HUDEP-2 (cell line): ENCODE results near the gene ATP8B3.
A peak's percentile ranks its signal among the peaks of the same experiment; 100 is the strongest.

Source experiments
- DNase-seq, 76 experiments: peaks; one replicate each; lab custom pipeline; 2025; ENCODE audit not compliant: unreplicated experiment in 76 of 76; lab: John Stamatoyannopoulos, UW

The ATP8B3 gene, protein sequence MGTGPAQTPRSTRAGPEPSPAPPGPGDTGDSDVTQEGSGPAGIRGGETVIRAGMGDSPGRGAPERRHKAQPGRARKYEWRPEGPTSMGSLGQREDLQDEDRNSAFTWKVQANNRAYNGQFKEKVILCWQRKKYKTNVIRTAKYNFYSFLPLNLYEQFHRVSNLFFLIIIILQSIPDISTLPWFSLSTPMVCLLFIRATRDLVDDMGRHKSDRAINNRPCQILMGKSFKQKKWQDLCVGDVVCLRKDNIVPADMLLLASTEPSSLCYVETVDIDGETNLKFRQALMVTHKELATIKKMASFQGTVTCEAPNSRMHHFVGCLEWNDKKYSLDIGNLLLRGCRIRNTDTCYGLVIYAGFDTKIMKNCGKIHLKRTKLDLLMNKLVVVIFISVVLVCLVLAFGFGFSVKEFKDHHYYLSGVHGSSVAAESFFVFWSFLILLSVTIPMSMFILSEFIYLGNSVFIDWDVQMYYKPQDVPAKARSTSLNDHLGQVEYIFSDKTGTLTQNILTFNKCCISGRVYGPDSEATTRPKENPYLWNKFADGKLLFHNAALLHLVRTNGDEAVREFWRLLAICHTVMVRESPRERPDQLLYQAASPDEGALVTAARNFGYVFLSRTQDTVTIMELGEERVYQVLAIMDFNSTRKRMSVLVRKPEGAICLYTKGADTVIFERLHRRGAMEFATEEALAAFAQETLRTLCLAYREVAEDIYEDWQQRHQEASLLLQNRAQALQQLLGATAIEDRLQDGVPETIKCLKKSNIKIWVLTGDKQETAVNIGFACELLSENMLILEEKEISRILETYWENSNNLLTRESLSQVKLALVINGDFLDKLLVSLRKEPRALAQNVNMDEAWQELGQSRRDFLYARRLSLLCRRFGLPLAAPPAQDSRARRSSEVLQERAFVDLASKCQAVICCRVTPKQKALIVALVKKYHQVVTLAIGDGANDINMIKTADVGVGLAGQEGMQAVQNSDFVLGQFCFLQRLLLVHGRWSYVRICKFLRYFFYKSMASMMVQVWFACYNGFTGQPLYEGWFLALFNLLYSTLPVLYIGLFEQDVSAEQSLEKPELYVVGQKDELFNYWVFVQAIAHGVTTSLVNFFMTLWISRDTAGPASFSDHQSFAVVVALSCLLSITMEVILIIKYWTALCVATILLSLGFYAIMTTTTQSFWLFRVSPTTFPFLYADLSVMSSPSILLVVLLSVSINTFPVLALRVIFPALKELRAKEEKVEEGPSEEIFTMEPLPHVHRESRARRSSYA (N-terminal part only)

DNA sequence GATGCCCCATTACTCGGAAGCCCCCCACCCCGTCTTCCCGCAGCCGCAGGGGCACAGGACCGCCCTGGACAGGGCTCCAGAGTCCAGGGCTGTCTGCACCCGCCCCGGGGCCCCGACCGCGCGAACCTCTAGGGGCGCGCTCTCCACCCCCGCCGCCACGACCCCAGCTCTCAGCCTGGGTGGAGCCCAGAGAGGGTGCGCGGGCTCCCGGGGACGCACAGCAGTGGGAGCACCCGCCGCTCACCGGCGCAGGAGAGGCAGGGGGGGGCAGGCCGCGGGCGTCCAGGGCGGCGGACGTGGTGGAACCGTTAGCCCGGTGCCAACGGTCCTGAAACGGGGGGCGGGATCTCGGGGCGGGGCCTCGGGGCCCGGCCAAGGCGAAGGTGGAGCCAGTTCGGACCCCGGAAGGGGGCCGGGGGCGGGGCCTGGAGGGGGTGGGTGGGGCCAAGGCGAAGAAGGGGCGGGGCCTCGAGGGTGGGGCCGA, at the start of gene ATP8B3:
ATP8B3 (minus strand) TSS at position 335 of the 484 bp plus-strand sequence. CDS start 540 bp downstream, outside the sequence.
- peak in 10 of 76 experiments; percentile 93 to 99 (median 98) for DNase-seq

DNA sequence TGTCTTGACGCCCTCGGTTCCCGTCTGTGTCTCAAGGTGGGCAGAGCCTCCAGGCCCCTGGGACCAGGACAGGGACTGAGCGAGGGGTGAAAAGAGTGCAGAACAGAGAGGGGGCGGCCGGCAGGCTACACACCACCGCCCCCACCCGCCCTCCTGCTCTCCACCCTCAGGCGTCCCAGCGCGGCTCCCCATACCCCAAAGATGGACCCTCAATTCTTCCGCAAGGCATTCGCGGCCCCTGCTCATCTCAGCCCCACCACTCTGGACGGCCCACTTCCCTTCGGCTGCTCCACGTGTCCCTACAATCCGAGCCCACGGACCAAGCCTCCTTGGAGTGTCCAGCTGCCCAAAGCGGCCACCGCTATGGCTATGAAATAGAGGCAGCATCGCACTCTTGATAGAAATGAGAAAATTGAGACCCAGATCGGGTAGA, 49.5 kb upstream of the ATP8B3 start:
- no peak for DNase-seq

DNA sequence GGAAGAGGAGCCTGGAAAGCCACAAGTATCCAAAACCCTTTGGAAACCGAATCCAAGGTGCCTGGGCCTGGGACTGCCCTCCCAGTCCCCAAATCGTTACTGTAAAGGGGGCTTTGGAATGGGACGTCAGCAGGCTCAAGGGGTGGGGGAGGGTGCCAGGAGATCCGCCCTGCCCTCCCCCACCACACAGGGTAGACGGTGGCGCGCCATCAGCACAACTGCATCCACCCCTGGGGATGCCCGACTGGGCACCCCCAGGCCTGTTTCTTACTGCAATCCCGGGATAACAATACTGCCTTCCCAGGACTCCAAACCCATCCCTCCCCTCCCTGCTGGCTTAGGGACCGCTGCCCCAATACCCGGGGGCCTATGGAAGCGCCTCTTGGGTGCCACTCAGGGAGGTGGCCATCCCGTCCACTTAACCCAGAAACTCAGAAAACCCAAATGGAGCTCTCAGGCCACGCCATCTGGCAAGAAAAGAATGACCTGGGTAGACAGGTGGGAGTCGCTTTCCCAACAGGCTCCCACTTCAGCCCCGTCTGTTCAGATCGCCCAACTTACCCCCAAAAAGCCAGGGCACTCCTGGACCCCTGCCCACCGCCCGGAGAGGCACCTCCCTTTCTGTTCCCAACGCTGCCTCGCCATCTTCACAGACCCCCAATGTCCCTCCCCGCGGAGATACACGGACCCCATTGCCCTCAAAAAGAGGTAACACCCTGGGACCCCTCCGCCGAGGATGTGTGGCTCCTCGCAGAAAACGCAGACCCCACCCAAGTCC, 48.9 kb upstream of the ATP8B3 start:
- peak in 11 of 76 experiments; percentile 18 to 81 (median 31) for DNase-seq

DNA sequence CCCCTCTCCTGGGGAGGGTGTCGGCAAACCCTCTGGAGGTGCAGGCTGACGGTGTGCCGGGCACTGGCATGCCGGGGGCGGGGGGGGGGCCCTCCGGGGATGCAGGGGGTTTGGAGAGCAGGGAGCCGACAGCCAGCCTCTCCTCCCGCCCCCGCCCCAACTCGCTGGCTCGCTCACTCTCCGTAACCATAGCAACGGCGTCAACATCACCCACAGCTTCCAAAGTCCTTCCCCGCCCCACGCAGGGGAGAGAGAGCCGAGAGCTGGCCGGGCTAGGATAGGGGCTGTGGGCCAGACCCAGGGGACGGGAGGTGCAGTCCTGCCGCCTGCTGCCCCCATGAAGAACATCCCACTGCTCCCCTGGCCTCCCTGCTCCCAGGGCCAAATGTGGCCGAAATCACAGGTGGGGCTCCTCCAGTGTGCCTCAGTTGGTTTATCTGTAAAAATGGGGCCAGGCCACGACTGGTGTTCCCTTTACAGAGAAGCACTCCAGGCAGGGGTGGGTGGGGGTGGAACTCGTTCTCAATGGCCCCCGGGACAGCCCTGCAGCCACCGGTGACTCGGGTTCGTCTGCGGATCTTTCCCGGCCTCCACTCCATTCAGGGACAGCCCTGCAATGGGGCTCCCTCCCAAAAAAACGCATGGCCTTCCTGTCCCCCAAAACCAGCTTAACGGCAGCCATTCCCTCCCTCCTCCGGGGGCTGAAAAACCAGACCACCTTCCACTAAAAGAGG, 48.1 kb upstream of the ATP8B3 start:
- peak in 59 of 76 experiments; percentile 26 to 85 (median 61) for DNase-seq

DNA sequence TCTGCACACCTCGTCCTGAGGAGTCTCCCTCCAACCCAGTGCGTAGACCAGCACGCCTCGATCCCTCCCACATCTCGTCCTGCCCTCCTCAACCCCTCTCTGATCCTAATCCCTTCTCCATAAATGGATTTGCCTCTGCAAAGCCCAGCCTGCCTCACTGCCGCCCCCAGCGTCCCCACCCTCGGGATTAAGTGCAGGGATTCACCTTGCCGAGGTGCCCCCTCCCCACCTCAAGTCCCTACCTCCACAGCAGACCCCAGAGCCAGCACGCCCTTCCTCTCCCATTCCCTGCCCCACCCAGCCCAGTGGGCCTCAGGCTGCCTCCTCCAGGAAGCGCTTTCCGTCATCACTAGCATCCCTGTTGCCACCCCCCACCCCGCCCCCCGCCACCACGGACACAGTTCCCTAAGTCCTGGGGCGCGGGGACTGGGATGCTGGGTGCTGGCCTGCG, 47.3 kb upstream of the ATP8B3 start:
- DNase-seq: peak in 24 of 76 experiments; percentile 26 to 69 (median 48)

DNA sequence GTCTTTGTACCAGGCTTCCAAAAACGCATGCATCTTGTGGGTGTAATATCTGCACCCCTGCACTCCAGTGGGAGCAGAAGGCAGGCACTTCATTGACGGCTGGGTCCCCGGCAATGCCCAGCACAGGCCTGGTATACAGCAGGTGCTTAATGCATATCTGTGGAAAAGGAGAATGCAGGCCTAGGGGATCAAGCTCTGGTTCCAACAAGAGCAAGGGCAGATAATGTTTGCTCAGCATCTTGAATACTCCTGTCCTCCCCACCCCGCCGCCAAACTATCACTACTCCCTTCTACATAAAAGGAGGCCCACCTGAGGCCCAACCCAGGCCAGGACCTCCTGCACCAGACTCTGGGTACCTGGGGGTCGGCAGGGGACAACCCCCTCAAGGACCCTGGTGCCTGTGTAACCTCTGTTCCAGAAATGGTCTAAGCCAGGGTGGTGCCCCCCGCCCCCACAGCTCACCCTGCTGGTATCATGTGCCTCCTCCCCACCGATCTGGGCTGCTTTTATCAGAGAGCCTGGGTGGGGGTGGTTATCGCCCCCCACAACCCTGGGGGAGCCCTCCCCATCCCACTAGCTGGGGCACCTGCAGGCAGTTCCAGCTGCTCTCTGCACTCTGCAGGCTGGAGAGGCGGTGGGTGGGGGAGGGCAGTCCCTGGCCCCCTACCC, 46.5 kb upstream of the ATP8B3 start:
- DNase-seq: peak in 58 of 76 experiments; percentile 32 to 83 (median 66)

DNA sequence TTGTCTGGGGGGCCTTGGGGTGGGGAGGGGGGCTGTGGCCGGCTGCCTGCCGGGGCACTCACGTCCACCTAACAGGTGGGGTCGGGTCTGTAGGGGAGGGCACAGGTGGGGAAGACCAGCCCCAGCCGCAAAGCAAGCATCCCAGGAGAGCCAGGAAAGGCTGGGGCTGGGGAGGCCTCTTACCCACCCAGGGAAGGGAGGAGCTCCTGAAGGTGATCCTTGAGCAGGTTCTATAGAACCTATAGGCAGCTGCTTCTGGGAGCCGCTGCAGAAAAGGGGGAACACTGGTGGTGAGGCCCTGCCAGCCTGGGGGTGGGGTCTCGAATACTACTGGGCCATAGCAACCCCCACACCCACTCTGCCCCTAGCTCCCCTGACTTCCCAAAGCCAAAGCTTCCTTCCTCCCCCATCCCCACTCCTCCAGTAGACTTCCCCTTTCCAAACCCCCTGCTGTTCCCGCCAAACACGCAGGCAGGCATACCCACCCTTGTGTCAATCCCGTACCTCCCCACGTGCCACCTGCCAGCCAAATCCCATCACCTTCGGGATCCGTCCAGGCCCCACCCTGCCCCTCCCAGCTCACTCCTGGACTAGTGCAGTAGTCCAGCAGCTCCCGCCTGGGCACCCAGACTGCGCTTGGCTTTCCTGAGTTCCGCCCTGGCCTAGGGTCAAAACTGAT, 45.7 kb upstream of the ATP8B3 start:
- peak in 11 of 76 experiments; percentile 19 to 77 (median 44) for DNase-seq

DNA sequence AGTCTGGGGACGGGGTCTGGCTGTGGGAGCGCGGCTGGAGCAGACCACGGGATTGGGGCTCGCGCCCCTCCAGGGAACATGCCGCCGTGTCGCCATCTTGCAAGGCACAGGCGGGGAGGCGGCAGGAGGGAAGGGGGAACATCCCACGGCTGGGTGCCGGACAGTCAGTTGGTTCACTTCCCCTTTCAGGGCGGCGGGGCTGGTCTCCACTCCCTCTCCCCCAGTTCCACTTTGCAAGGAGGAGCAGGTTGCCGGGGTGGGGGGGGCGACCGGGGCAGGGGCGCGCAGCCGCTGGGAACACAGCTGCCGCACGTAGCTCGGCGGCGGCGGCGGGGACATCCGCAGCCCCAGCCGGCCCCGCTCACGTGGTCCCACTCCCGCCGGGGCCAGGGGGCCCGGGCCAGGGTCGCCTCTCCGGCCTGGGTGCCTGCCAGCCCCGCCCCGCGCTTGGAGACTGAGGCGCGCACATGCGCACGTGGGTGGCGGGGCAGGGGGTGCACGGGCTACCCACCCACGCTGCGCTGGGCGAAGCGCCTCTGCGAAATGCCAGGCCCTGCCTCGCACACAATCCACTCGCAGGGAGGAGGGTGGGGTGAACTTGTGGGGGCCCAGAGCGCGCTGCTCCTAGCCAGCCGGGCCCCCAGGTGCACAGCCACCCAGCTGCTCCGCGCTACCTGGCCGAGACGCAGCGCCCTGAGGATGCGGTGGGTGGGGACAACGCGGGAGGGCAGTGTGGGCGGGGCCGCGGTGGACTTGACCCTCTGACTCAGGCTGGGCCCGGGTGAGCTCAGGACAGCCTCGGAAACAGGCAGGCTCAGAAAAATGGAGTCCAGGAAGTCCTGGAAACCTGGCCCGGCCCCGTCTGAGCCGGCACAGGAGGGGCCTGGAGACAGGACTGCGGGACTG, 44.9 kb upstream of the ATP8B3 start:
- peak in 63 of 76 experiments; percentile 31 to 91 (median 74) for DNase-seq

DNA sequence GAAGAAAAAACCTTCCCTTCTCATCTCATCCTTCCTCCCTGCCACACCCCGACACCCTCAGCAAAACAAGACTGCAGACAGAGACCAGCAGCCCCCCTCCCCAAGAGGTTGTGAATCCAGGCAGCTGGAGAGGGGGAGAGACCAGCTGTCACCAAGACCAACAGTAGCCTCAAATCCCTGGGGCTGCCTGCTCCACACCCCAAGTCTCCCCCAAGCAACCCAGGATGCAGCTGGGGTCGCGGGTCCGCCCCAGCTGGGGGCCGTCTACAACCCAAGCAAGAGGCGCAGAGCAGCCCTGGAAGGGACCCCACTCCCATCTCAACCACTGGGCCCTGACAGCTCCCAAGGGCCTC, 44.2 kb upstream of the ATP8B3 start:
- peak in 2 of 76 experiments; percentile 48 to 68 for DNase-seq

DNA sequence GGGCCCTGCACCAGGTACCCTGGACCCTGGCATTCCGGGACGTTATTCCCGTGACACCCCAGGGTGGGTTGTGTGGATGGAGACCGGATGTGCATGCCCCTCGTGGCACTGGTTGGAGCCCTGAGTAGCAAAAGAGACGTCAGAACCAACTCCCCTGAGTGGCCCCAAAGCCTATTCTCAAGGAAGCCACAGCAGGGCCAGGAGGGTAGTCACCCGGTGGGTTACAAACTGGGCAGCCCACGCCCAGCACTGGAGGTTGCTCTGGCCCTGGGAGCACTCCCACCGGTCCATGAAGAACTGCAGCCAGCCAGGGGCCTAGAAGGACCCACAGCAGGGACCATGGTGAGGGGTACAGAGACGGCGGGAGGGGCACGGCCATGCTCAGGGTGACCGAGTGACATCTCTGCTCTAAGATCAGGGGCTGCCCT, 43.8 kb upstream of the ATP8B3 start:
- peak in 44 of 76 experiments; percentile 28 to 90 (median 57) for DNase-seq

DNA sequence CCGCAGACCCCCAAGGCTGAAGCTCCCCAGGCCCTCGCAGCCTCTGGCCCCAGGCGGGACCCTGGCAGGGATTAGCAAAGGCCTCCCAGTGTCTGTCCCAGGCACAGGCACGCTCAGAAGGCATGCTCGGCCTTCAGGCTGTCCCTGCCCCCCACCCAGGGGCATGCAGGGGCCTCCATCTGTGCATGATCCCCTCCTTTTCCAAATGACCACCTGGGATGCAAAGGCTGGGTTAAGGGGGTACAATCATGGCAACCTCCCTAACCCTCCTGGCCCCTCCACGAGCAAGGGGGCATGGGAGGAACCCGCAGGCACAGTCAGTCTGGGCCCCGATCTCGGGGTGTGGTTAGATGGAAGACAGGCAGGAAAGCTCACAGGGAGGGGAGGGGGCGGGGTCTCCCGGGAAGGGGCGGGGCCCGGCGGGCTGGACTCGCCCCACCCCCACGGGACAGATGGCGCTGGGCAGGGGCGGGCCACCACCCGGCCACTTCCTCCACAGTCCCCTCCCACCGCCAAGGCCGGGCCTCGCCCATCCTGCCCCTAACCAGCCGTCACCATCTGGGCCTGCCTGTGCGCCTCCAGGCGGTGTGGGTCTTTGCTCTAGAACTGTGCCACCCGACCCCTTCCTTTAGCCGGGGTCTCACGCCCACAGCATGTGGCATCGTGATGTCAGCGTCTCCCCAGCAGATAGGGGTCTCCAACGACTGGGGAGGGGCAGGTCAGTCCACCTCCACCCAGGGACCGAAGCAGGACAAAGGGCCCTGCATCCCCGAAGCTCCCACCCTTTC, 43.2 kb upstream of the ATP8B3 start:
- DNase-seq: peak in 75 of 76 experiments; percentile 73 to 100 (median 98)

DNA sequence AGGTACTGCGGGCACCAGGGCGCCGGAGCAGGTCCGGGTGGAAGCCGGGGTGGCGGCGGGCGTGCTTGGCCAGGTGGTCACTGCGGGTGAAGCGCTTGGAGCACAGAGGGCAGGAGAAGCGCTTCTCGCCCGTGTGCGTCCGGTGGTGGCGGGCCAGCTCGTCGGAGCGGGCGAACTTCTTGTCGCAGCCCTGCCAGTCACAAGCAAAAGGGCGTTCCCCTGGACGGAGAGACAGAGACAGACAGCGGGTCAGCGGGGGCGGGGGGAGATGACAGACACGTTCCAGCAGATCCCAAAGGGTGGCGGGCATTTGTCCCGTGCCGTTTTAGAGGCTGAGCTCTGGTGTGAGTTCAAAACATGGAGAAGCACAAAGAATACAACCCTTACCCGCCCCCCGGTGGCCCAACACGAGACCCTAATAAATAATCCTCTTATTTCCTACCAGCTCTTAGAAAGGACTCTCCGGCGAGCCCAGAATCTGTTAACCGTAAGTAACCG, 42.5 kb upstream of the ATP8B3 start:
- peak in 71 of 76 experiments; percentile 67 to 98 (median 93) for DNase-seq

DNA sequence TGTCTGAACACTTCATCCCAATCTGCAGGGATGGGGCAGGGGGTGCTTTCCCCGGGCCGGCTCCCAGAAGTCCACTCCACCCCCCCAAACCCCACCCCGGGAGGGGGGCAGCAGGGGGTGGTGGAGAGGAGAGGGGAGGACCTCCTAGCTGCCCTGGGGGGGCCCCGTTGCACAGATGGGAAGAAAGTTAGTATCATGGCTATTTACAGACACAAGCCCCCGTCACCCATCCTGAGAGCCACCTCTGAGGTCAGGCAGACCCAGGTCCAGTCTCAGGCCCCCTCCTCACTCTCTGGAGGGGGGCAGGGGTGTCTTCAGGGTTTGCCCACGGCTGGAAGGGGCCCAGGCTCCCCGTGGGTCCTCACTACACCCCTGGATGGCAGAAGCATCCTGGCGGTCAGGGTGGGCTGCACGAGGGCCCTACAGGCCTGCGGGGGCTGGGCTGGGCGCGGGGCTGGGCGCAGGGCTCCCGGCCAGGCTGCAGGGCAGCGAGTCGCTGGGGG, 42.0 kb upstream of the ATP8B3 start:
- peak in 4 of 76 experiments; percentile 27 to 97 (median 56) for DNase-seq

DNA sequence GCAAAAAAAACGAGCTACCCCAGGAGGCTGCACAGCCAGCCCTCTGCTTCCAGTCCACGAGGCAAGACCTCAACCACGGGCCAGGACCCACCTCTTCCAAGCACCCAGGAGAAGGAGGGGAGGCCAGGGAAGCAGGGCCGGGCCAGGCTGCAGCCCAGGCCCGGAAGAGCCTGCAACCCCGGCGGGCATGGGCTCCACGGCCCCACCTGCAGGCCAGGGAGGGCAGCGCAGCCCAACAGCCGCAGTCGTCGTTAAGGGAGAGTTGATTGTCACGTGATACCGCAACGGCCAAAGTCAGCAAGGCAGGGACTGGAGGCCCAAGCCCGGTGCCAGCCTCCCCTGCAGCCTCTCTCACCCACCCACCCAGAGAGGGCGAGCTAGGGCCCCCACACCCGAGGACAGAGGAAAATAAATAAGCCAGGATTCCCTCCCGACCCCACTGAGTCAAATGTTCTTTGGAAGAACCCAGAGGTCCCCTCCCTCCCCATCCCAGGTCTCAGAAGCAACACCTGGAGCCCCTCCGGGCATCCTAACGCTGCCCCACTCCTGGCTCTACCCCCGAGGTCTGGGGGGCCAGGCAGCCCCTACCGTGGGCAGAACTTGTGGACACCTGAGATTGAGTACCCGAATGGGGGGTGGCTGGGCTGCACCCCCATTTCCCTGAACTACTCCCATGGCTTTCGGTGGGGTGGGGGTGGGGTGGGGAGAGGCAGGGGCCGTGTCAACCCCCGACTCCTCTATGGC, 41.4 kb upstream of the ATP8B3 start:
- peak in 72 of 76 experiments; percentile 53 to 98 (median 92) for DNase-seq
